HUES6 (cell line): ENCODE data around the gene PDZRN3.

Source experiments
- H3K27ac ChIP-seq: 2 replicates; pipeline ENCODE4 v1.7.0; 2013; ENCODE audit warnings: low read depth, mild to moderate bottlenecking, low read length, inconsistent platforms
- H3K27me3 ChIP-seq: 2 replicates; pipeline ENCODE4 v1.6.1; 2013; ENCODE audit warnings: low read length; ENCODE audit not compliant: control insufficient read depth, insufficient read depth
- H3K36me3 ChIP-seq: 2 replicates; pipeline ENCODE4 v1.6.1; 2013; ENCODE audit warnings: low read length; ENCODE audit not compliant: control insufficient read depth, insufficient read depth
- H3K4me1 ChIP-seq: 2 replicates; pipeline ENCODE4 v1.6.1; 2013; ENCODE audit warnings: low read length; ENCODE audit not compliant: control insufficient read depth, insufficient read depth
- H3K4me3 ChIP-seq: 2 replicates; pipeline ENCODE4 v1.5.1; 2013; ENCODE audit warnings: low read depth, low read length
- H3K9ac ChIP-seq: one replicate; pipeline ENCODE4 v1.6.1; 2013; ENCODE audit warnings: mild to moderate bottlenecking, low read length
- H3K9me3 ChIP-seq: 2 replicates; pipeline ENCODE4 v1.6.1; 2013; ENCODE audit warnings: low read depth, low read length; ENCODE audit not compliant: control insufficient read depth, insufficient read depth

The PDZRN3 gene

DNA sequence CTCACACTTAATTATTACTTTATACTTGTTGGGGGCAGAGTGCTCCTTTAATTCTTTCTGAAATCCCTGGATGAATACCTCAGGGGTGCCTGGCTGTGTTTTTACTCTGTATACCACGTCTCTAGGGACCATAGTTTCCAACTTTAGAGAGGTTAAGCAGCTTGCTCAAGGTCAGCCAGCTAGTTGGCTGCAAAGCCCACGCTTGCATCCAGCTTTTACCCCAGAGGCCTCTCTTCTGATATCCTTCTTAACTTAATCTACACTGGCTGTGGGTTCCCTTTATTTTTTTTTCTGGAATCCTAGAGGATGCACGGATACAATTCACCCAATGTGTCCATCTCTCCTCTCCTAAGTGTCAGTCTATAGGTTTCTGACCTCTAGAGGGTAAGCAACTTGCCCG, 1.4 kb downstream of the PDZRN3 start:
- Histone ChIP-seq H3K4me1 (peaks cover 18% of the 10 kb centered on the region), H3K9me3 (no peaks in the 10 kb centered on the region), H3K27me3 (peaks cover 47% of the 10 kb centered on the region), H3K9ac (no peak overlapping the region), H3K36me3 (no peaks in the 10 kb centered on the region), H3K4me3 (peak overlapping the region; percentile 76), H3K27ac (no peak overlapping the region)

DNA sequence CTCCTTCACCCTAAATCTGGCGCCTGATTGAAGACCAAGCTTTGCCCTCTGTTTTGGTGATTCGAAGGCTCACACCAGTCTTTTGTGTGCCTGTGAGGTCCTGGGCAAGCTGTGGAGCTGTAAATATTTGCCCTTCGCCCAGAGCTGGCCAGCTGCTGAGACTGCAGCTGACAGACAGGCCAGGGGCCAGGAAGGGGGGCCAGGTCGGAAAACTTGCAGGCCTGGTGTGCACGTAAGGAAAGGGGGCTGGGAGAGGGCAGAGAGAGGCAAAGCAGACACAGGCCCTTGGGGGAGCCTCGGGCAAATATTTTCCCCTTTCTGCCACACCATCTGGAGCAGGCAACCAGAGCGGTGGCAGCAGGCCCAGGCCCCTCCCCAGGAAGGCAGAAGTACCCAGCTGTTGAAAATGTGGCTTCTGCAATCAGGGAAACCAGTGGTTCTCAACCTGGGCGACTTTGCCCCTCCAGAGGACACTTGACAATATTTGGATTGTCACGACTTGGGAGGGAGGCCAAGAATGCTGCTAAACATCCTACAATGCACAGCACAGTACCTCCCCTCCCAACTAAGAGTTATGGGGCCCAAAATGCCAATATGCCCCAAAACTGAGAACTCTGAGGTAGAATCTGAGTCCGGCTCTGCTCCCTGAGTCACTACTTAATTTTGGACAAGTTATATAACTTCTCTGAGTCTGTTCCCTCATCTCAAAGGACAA, 2.5 kb downstream of the PDZRN3 start:
- no peak overlapping the region for H3K9ac ChIP-seq
- H3K4me3 ChIP-seq: 0 out of 2 replicates have a peak overlapping the region, but pooled peaks have one; percentile 15
- H3K27ac ChIP-seq: no peak overlapping the region

GRCh38 chr3:73621388-73621787, 3.4 kb downstream of the PDZRN3 start:
- Histone ChIP-seq H3K9ac (no peak overlapping the region), H3K9me3 (no peaks in the 10 kb centered on the region), H3K27me3 (peaks cover 41% of the 10 kb centered on the region), H3K4me1 (peaks cover 18% of the 10 kb centered on the region), H3K4me3 (no peak overlapping the region), H3K27ac (no peak overlapping the region), H3K36me3 (no peaks in the 10 kb centered on the region)

More for the DNA sequence above, 2.5 kb downstream of the PDZRN3 start:
- Histone ChIP-seq H3K36me3 (no peaks in the 10 kb centered on the region), H3K4me1 (peaks cover 18% of the 10 kb centered on the region), H3K27me3 (peaks cover 47% of the 10 kb centered on the region), H3K9me3 (no peaks in the 10 kb centered on the region)

DNA sequence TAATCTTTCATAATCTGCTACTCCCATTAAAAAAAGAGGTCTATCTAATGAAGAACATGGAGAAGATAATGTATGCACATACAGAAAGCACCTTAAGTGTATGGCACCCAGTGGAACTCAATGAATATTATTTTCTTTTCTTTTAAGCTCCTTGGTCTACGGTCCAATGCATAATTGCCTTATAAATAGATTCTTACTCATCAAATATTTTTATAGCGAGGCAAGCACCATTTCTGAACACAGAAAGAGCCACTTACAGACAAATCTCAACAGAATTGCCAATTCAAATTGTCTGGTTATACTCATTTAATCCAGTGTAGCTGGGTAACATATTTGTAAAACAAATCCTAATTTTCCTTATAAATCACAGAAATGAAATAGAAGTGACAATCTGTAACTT, 6.3 kb downstream of the PDZRN3 start:
- Histone ChIP-seq H3K36me3 (no peaks in the 10 kb centered on the region), H3K27me3 (peaks cover 18% of the 10 kb centered on the region), H3K4me1 (peaks cover 12% of the 10 kb centered on the region), H3K9me3 (no peaks in the 10 kb centered on the region), H3K27ac (no peak overlapping the region), H3K9ac (no peak overlapping the region), H3K4me3 (no peak overlapping the region)

- 0 out of 2 replicates have a peak, but pooled peaks cover under 1% of the 10 kb centered on the region for H3K4me1 ChIP-seq
- no peaks in the 10 kb centered on the region for H3K27me3 ChIP-seq
- H3K9ac ChIP-seq: no peak overlapping the region
- no peaks in the 10 kb centered on the region for H3K36me3 ChIP-seq
- H3K9me3 ChIP-seq: no peaks in the 10 kb centered on the region
- H3K27ac ChIP-seq: no peak overlapping the region
- H3K4me3 ChIP-seq: no peak overlapping the region
Measured at GRCh38 chr3:73616056-73616455, 8.7 kb downstream of the PDZRN3 start.

DNA sequence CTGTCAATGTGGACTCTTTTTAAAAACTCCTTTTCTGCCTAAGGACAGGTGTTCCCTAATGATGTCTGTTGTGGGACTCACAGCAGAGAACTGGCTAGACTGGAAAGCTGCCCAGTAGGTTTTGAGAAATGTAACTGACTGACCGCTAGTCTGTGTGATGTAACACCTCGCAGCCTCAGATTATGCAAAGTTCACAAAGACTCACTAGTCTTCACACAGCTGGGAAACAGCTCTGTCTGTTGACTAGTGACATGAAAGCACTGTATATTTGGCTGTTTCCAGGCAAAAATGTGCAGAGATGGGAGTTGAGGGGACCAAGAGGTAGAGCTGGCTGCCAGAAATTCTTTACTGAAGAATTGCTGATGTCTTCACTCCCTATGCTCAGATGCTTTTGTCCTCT, 10.3 kb downstream of the PDZRN3 start:
- Histone ChIP-seq H3K27me3 (no peaks in the 10 kb centered on the region), H3K4me3 (no peak overlapping the region), H3K36me3 (no peaks in the 10 kb centered on the region), H3K9me3 (no peaks in the 10 kb centered on the region), H3K4me1 (no peaks in the 10 kb centered on the region), H3K27ac (no peak overlapping the region), H3K9ac (no peak overlapping the region)

- H3K4me1 ChIP-seq: no peaks in the 10 kb centered on the region
- no peaks in the 10 kb centered on the region for H3K36me3 ChIP-seq
- H3K9ac ChIP-seq: no peak overlapping the region
- H3K9me3 ChIP-seq: no peaks in the 10 kb centered on the region
- H3K4me3 ChIP-seq: no peak overlapping the region
- no peak overlapping the region for H3K27ac ChIP-seq
- no peaks in the 10 kb centered on the region for H3K27me3 ChIP-seq
Measured at GRCh38 chr3:73611176-73611575, 13.6 kb downstream of the PDZRN3 start.

DNA sequence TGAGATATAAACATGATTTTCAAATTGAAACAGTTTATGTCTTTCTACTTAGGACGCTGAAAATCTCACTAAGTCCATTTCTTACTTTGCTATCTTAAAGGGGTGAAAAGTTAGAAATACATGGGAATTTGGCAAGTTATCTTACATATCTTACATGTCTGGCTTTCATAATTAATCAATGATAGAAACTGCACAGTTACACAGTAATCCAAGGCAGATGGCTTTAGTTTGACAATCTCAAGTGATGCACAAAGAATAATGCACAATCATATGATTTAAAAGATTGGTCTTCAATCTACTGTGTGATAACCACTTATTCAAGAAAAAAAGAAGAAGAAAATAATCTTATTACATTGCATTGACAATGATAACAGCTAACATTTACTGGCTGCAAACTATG, 14.2 kb downstream of the PDZRN3 start:
- H3K9ac ChIP-seq: no peak overlapping the region
- no peaks in the 10 kb centered on the region for H3K27me3 ChIP-seq
- H3K4me3 ChIP-seq: no peak overlapping the region
- H3K36me3 ChIP-seq: no peaks in the 10 kb centered on the region
- no peaks in the 10 kb centered on the region for H3K4me1 ChIP-seq
- no peak overlapping the region for H3K27ac ChIP-seq
- H3K9me3 ChIP-seq: no peaks in the 10 kb centered on the region

GRCh38 chr3:73609655-73610054, 15.1 kb downstream of the PDZRN3 start:
- Histone ChIP-seq H3K4me1 (no peaks in the 10 kb centered on the region), H3K4me3 (no peak overlapping the region), H3K27ac (no peak overlapping the region), H3K9me3 (no peaks in the 10 kb centered on the region), H3K9ac (no peak overlapping the region), H3K36me3 (no peaks in the 10 kb centered on the region), H3K27me3 (no peaks in the 10 kb centered on the region)

GRCh38 chr3:73609315-73609641, 15.5 kb downstream of the PDZRN3 start:
- Histone ChIP-seq H3K9ac (no peak overlapping the region), H3K4me1 (no peaks in the 10 kb centered on the region), H3K9me3 (no peaks in the 10 kb centered on the region), H3K27ac (no peak overlapping the region), H3K36me3 (no peaks in the 10 kb centered on the region), H3K27me3 (no peaks in the 10 kb centered on the region), H3K4me3 (no peak overlapping the region)

GRCh38 chr3:73608456-73609314, 16.1 kb downstream of the PDZRN3 start:
- no peaks in the 10 kb centered on the region for H3K9me3 ChIP-seq
- H3K4me3 ChIP-seq: no peak overlapping the region
- H3K4me1 ChIP-seq: no peaks in the 10 kb centered on the region
- no peaks in the 10 kb centered on the region for H3K27me3 ChIP-seq
- H3K27ac ChIP-seq: no peak overlapping the region
- no peak overlapping the region for H3K9ac ChIP-seq
- H3K36me3 ChIP-seq: no peaks in the 10 kb centered on the region
